Left cardiac atrium (tissue), 4 donors: ENCODE data around the gene ARSG. TPM values are rescaled to one million over a fixed set of nuclear protein-coding genes. Genes with fewer than 3 reads are reported as not detected.
A peak's percentile ranks its signal among the peaks of the same experiment; 100 is the strongest.
"Not testable (repeated sequence)": the region's sequence is repeated elsewhere in the genome, so short reads cannot be mapped to it uniquely, and the experiment has no call there.

Experiments used
- ATAC-seq, 2 donors: fragments of 200-7000 bp; cut with Tn5 transposase; one replicate each; pipeline ENCODE4 v1.9.1; 2020; ENCODE audit warnings: mild to moderate bottlenecking in 2 of 2, moderate library complexity in 2 of 2
- DNase-seq: peaks from one replicate; pipeline ENCODE4 v3.0.0-alpha.2; 2020
- intact Hi-C, 2 donors: fragments of 100-400 bp; cut with DNase I; formaldehyde crosslinking; loops; one replicate each; pipeline versions ENCODE4 v1.14.1 to v1.15.1; 2022 to 2023
- long read RNA-seq: library from polyadenylated mRNA; unstranded; transcript quantifications from one replicate; pipeline ENCODE4 v2.0.0, GENCODE V29; 2021
- total RNA-seq, 2 donors: library from RNA; stranded (reverse); fragmentation: NEBNext Ultra II Directional; extraction: Animal tissue kit (Norgen Biotek cat#: 25700); gene quantifications; one replicate each; pipeline ENCODE4 v1.2.1, GENCODE V29; 2021
- donor health status: DM: no; HTN: yes; CAD: no.
- donor health status: DM: no; HTN: yes; CAD: no; lungs with severe emphysema.
- donor health status: DM: yes; HTN: yes; CAD: no.
- donor health status: Dilated cardiomyopathy.

The ARSG gene
- 1 to 10 TPM; 5.9 to 6.9 TPM for total RNA-seq
- long read RNA-seq, full-length matches to known transcripts, result 13 of 37 reads
- long read RNA-seq, partial matches to known transcripts, result 17 of 37 reads
- long read RNA-seq, other reads (novel, unspliced or antisense), result 7 of 37 reads

GRCh38 chr17:68290955-68291835, at the start of gene ARSG, which contains the start of gene SLC16A6:
Gene ARSG (plus strand): TSS chr17:68291495. CDS start chr17:68307494, 15,999 bp downstream.
Gene SLC16A6 (minus strand): TSS chr17:68291127. CDS start chr17:68278320, 12,807 bp downstream.
- ATAC-seq (peak; percentile 72 to 86), DNase-seq (peak; percentile 71)
- intact Hi-C loops, result no loop called here

- intact Hi-C loops, result loop anchor here in 1 of 2 donors (5.0 kb wide), 1 partner anchor 39 kb away; no protein-coding TSS in a partner anchor
- DNase-seq, result no peak
- ATAC-seq, result no peak
Observed at GRCh38 chr17:68246271-68247028, 44.8 kb upstream of the ARSG start.

- peak; percentile 95 for DNase-seq
- intact Hi-C loops, result loop anchor here in 1 of 2 donors (5.0 kb wide), 1 partner anchor 40 kb away; no protein-coding TSS in a partner anchor
- peak; percentile 99 for ATAC-seq
Observed at GRCh38 chr17:68247445-68248198, 43.7 kb upstream of the ARSG start, which contains the start of gene AMZ2. Gene AMZ2 (plus strand): TSS chr17:68248043. CDS start chr17:68250188, 2,145 bp downstream.

- intact Hi-C loops, result loop anchor here in 1 of 2 donors (5.0 kb wide), 1 partner anchor 41 kb away; no protein-coding TSS in a partner anchor
- ATAC-seq (peak; percentile 43 to 69), DNase-seq (peak; percentile 78)
Observed at GRCh38 chr17:68248199-68248825, 43.0 kb upstream of the ARSG start.

- no peak for ATAC-seq
- intact Hi-C loops, result loop anchor here in 1 of 2 donors (5.0 kb wide), 1 partner anchor 42 kb away; no protein-coding TSS in a partner anchor
- no peak for DNase-seq
Observed at GRCh38 chr17:68248891-68249290, 42.4 kb upstream of the ARSG start.

GRCh38 chr17:68249354-68249765, 41.9 kb upstream of the ARSG start:
- ATAC-seq, result no peak
- intact Hi-C loops, result loop anchor here in 1 of 2 donors (5.0 kb wide), 1 partner anchor 42 kb away; no protein-coding TSS in a partner anchor

GRCh38 chr17:68253426-68253825, 37.9 kb upstream of the ARSG start:
- DNase-seq, intact Hi-C loops, ATAC-seq: not testable (repeated sequence)

More at GRCh38 chr17:68249354-68249765, 41.9 kb upstream of the ARSG start:
- no peak for DNase-seq

GRCh38 chr17:68255151-68255550, 36.1 kb upstream of the ARSG start:
- no peak for DNase-seq
- intact Hi-C loops, result no loop called here
- ATAC-seq, result no peak

GRCh38 chr17:68255731-68256538, 35.4 kb upstream of the ARSG start:
- intact Hi-C loops, result no loop called here
- ATAC-seq (peak in 1 of 2 donors; percentile 25), DNase-seq (no peak)

GRCh38 chr17:68256701-68257100, 34.6 kb upstream of the ARSG start:
- ATAC-seq, intact Hi-C loops, DNase-seq: not testable (repeated sequence)

GRCh38 chr17:68257934-68258333, 33.4 kb upstream of the ARSG start:
- intact Hi-C loops, result no loop called here
- DNase-seq (no peak), ATAC-seq (no peak)

GRCh38 chr17:68258890-68259647, 32.2 kb upstream of the ARSG start:
- ATAC-seq (peak; percentile 92 to 95), DNase-seq (peak; percentile 40)
- intact Hi-C loops, result not testable (repeated sequence)

- ATAC-seq, DNase-seq, intact Hi-C loops: not testable (repeated sequence)
Observed at GRCh38 chr17:68259648-68259951, 31.7 kb upstream of the ARSG start.

- ATAC-seq, result no peak
- intact Hi-C loops, result loop anchor here (5.0 to 10.0 kb wide), 3 partner anchors 137 to 177 kb away; no protein-coding TSS in a partner anchor
- no peak for DNase-seq
Observed at GRCh38 chr17:68260051-68260762, 31.1 kb upstream of the ARSG start.

- intact Hi-C loops, result loop anchor here (2.0 to 10.0 kb wide), 4 partner anchors 135 to 200 kb away; no protein-coding TSS in a partner anchor
- ATAC-seq, result peak; percentile 4
- DNase-seq, result not testable (repeated sequence)
Observed at GRCh38 chr17:68262467-68262866, 28.8 kb upstream of the ARSG start.
